Loucy (cell line): Measurements from ENCODE around the gene RPTOR.

Source experiments
- H2AFZ ChIP-seq: fragments of 200-600 bp; sonication (generic); 2 replicates; pipeline ENCODE4 v1.6.0; 2016; ENCODE audit warnings: antibody characterized with exemption, mild to moderate bottlenecking, low read length, moderate library complexity
- H3F3A ChIP-seq: fragments of 200-600 bp; 2 replicates; pipeline ENCODE4 v1.6.0; 2016; ENCODE audit warnings: antibody characterized with exemption, low read depth, mild to moderate bottlenecking
- H3K27me3 ChIP-seq: fragments of 200-600 bp; sonication (generic); 2 replicates; pipeline ENCODE4 v1.6.1; 2014; ENCODE audit warnings: low read length, mild to moderate bottlenecking; ENCODE audit not compliant: insufficient read depth, poor library complexity, severe bottlenecking
- H3K36me3 ChIP-seq: fragments of 200-600 bp; sonication (generic); 2 replicates; pipeline ENCODE4 v1.6.1; 2016; ENCODE audit warnings: low read length; ENCODE audit not compliant: insufficient read depth
- H3K4me1 ChIP-seq: fragments of 200-600 bp; sonication (generic); 2 replicates; pipeline ENCODE4 v1.5.1; 2014; ENCODE audit warnings: low read length, mild to moderate bottlenecking; ENCODE audit not compliant: insufficient read depth, poor library complexity, severe bottlenecking
- H3K4me2 ChIP-seq: fragments of 200-600 bp; sonication (generic); 2 replicates; pipeline ENCODE4 v1.6.0; 2014; ENCODE audit warnings: antibody characterized with exemption, low read length, low read depth, mild to moderate bottlenecking; ENCODE audit not compliant: poor library complexity, severe bottlenecking
- H3K4me3 ChIP-seq: fragments of 200-600 bp; sonication (generic); 2 replicates; pipeline ENCODE4 v1.5.1; 2014; ENCODE audit warnings: low read length, mild to moderate bottlenecking, mixed read lengths; ENCODE audit not compliant: poor library complexity, severe bottlenecking
- H3K79me2 ChIP-seq: fragments of 200-600 bp; sonication (generic); 2 replicates; pipeline ENCODE4 v1.6.1; 2014; ENCODE audit warnings: low read length; ENCODE audit not compliant: insufficient read depth
- H3K9ac ChIP-seq: fragments of 200-600 bp; sonication (generic); 2 replicates; pipeline ENCODE4 v1.6.0; 2014; ENCODE audit warnings: mild to moderate bottlenecking, low read depth, low read length, moderate library complexity; ENCODE audit not compliant: poor library complexity, severe bottlenecking
- H3K9me2 ChIP-seq: fragments of 200-600 bp; sonication (generic); replicated peaks from 2 replicates; pipeline ENCODE4 v1.6.1; 2016; ENCODE audit warnings: low read depth, low read length, mixed read lengths
- H3K9me3 ChIP-seq: fragments of 200-600 bp; sonication (generic); 2 replicates; pipeline ENCODE4 v1.6.1; 2014; ENCODE audit warnings: mild to moderate bottlenecking, antibody characterized with exemption, low read length, low read depth; ENCODE audit not compliant: insufficient read depth
- H4K20me1 ChIP-seq: fragments of 200-600 bp; sonication (generic); 2 replicates; pipeline ENCODE4 v1.6.0; 2014; ENCODE audit warnings: antibody characterized with exemption, low read length, mild to moderate bottlenecking; ENCODE audit not compliant: insufficient read depth, poor library complexity, severe bottlenecking
- CTCF ChIP-seq: fragments of 200-600 bp; sonication (generic); conservative IDR thresholded peaks from 2 replicates; pipeline ENCODE4 v1.5.1; 2014; ENCODE audit warnings: mild to moderate bottlenecking, antibody characterized with exemption, low read length
- EZH2phosphoT487 ChIP-seq: fragments of 200-600 bp; IDR thresholded peaks from 2 replicates; pipeline ENCODE4 v1.6.1; 2018; ENCODE audit warnings: antibody characterized with exemption, mild to moderate bottlenecking, moderate library complexity, borderline replicate concordance

Gene RPTOR

GRCh38 chr17:80964544-80964856, 419.9 kb downstream of the RPTOR start:
- H2AFZ ChIP-seq, result no peak overlapping the region
- no peaks in the 10 kb centered on the region for H3K79me2 ChIP-seq
- H3K4me3 ChIP-seq, result no peak overlapping the region
- H3K9me3 ChIP-seq, result no peaks in the 10 kb centered on the region
- no peak overlapping the region for H3K9ac ChIP-seq
- H3K27me3 ChIP-seq, result no peaks in the 10 kb centered on the region
- H3K4me2 ChIP-seq, result no peak overlapping the region
- no peak for TF ChIP-seq CTCF
- no peak for TF ChIP-seq EZH2phosphoT487
- no peaks in the 10 kb centered on the region for H3K36me3 ChIP-seq
- no peaks in the 10 kb centered on the region for H3F3A ChIP-seq
- no peaks in the 10 kb centered on the region for H4K20me1 ChIP-seq
- H3K4me1 ChIP-seq, result no peaks in the 10 kb centered on the region
- H3K9me2 ChIP-seq, result no peaks in the 10 kb centered on the region

- Histone ChIP-seq H3K79me2 (no peaks in the 10 kb centered on the region), H3K9me3 (no peaks in the 10 kb centered on the region), H3K9ac (no peak overlapping the region), H3K36me3 (no peaks in the 10 kb centered on the region), H3K4me2 (no peak overlapping the region), H3K4me1 (no peaks in the 10 kb centered on the region), H4K20me1 (no peaks in the 10 kb centered on the region), H3K9me2 (no peaks in the 10 kb centered on the region), H3F3A (no peaks in the 10 kb centered on the region), H2AFZ (no peak overlapping the region), H3K27me3 (no peaks in the 10 kb centered on the region), H3K4me3 (no peak overlapping the region)
- TF ChIP-seq CTCF (no peak), EZH2phosphoT487 (no peak)
Observed at GRCh38 chr17:80964859-80965580, 420.4 kb downstream of the RPTOR start.

GRCh38 chr17:80965606-80966005, 421.0 kb downstream of the RPTOR start:
- Histone ChIP-seq H3K79me2 (no peaks in the 10 kb centered on the region), H4K20me1 (no peaks in the 10 kb centered on the region), H2AFZ (no peak overlapping the region), H3F3A (no peaks in the 10 kb centered on the region), H3K36me3 (no peaks in the 10 kb centered on the region), H3K4me1 (no peaks in the 10 kb centered on the region), H3K9me3 (no peaks in the 10 kb centered on the region), H3K9ac (no peak overlapping the region), H3K4me2 (no peak overlapping the region), H3K4me3 (no peak overlapping the region), H3K27me3 (no peaks in the 10 kb centered on the region), H3K9me2 (no peaks in the 10 kb centered on the region)
- TF ChIP-seq EZH2phosphoT487 (no peak), CTCF (no peak)
